ENCODE results near the gene HS1BP3.

DNA sequence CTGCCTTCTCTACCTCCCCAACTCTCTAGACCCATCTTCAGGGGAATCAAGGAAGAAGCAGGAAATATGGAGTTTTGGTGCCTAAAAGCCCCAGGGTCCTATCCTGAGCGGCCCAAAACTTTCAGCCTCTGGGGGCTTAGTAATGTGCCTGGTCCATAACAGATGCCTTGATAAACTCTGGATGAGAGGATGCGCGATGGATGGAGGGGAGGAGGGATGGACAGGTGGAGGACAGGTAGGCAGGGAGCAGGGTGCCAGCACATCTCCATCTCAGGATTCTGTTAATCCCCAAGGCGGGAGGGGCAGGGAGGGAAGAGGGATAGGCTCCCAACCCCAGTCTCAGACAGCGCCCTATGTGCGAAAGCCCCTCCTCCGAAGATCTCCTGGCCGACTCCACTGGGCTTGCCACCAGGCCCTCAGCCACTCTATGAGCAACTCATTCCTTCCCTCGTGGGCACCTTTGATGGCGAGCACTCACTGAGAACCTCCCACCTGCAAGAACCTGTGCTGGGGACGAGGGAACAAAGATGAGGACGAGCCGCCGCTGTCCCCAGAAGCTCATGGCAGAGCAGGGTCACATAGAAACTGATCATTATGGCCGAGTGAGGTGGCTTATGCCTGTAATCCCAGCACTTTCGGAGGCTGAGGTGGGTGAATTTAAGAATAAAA, 23.1 kb downstream of the HS1BP3 start:
- TF ChIP-seq, protein P1, sequence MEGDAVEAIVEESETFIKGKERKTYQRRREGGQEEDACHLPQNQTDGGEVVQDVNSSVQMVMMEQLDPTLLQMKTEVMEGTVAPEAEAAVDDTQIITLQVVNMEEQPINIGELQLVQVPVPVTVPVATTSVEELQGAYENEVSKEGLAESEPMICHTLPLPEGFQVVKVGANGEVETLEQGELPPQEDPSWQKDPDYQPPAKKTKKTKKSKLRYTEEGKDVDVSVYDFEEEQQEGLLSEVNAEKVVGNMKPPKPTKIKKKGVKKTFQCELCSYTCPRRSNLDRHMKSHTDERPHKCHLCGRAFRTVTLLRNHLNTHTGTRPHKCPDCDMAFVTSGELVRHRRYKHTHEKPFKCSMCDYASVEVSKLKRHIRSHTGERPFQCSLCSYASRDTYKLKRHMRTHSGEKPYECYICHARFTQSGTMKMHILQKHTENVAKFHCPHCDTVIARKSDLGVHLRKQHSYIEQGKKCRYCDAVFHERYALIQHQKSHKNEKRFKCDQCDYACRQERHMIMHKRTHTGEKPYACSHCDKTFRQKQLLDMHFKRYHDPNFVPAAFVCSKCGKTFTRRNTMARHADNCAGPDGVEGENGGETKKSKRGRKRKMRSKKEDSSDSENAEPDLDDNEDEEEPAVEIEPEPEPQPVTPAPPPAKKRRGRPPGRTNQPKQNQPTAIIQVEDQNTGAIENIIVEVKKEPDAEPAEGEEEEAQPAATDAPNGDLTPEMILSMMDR (IDR thresholded peaks at IDR 0.05 in 8 of 11, conservative IDR thresholded peaks at IDR 0.05 in 3 of 11), result no peak
- TF ChIP-seq POLR2A (IDR thresholded peaks at IDR 0.05) (no peak), POLR2AphosphoS5 (IDR thresholded peaks at IDR 0.05) (no peak)

Measured in spleen (tissue), 7 donors.